Astrocyte (in vitro differentiated cells and primary cell): ENCODE measurements around the gene WDCP.

ENCODE experiments used
- EZH2 ChIP-seq: IDR thresholded peaks from 2 replicates; pipeline ENCODE4 v1.6.1; 2012; ENCODE audit warnings: mild to moderate bottlenecking, low read length, inconsistent platforms; ENCODE audit not compliant: insufficient read depth
- TF ChIP-seq, protein P1 (sequence below): IDR thresholded peaks from 2 replicates; pipeline ENCODE4 v1.5.1; 2011; ENCODE audit warnings: low read depth, mild to moderate bottlenecking, inconsistent platforms, low read length, moderate library complexity; ENCODE audit not compliant: insufficient read depth

GRCh38 chr2:24009367-24009679 lies 37.9 kb downstream of the WDCP start:
- TF ChIP-seq, protein P1, sequence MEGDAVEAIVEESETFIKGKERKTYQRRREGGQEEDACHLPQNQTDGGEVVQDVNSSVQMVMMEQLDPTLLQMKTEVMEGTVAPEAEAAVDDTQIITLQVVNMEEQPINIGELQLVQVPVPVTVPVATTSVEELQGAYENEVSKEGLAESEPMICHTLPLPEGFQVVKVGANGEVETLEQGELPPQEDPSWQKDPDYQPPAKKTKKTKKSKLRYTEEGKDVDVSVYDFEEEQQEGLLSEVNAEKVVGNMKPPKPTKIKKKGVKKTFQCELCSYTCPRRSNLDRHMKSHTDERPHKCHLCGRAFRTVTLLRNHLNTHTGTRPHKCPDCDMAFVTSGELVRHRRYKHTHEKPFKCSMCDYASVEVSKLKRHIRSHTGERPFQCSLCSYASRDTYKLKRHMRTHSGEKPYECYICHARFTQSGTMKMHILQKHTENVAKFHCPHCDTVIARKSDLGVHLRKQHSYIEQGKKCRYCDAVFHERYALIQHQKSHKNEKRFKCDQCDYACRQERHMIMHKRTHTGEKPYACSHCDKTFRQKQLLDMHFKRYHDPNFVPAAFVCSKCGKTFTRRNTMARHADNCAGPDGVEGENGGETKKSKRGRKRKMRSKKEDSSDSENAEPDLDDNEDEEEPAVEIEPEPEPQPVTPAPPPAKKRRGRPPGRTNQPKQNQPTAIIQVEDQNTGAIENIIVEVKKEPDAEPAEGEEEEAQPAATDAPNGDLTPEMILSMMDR = no peak
- no peak for TF ChIP-seq EZH2
